OCI-LY3 (cell line): ENCODE results near the gene PRR27.
"Not testable (repeated sequence)": the region's sequence is repeated elsewhere in the genome, so short reads cannot be mapped to it uniquely, and the experiment has no call there.

Experiments
- H2AFZ ChIP-seq: fragments of 200-600, 300-600 bp; shearing (Covaris generic); 2 replicates; pipeline ENCODE4 v1.6.0; 2014; ENCODE audit warnings: antibody characterized with exemption, low read depth, low read length
- H3K27ac ChIP-seq: fragments of 200-600, 300-600 bp; sonication (generic); 2 replicates; pipeline ENCODE4 v1.5.1; 2014; ENCODE audit warnings: mild to moderate bottlenecking, low read length, moderate library complexity, mixed read lengths
- H3K27me3 ChIP-seq: fragments of 200-600, 300-600 bp; sonication (generic); 2 replicates; pipeline ENCODE4 v1.6.1; 2014; ENCODE audit warnings: low read depth, low read length, mixed read lengths
- H3K36me3 ChIP-seq: fragments of 200-600, 300-600 bp; sonication (generic); replicated peaks from 2 replicates; pipeline ENCODE3; 2014; ENCODE audit warnings: low read depth, low read length, mixed read lengths
- H3K4me1 ChIP-seq: fragments of 300-600, 200-600 bp; sonication (generic); 2 replicates; pipeline ENCODE4 v1.6.1; 2014; ENCODE audit warnings: low read length, mixed read lengths
- H3K4me2 ChIP-seq: fragments of 200-600, 300-600 bp; sonication (generic); 2 replicates; pipeline ENCODE4 v1.6.1; 2014; ENCODE audit warnings: low read length, mixed read lengths
- H3K4me3 ChIP-seq: fragments of 300-600, 200-600 bp; sonication (generic); 2 replicates; pipeline ENCODE4 v1.5.1; 2014; ENCODE audit warnings: antibody characterized with exemption, mild to moderate bottlenecking, low read length, moderate library complexity
- H3K79me2 ChIP-seq: fragments of 300-600, 200-600 bp; shearing (Covaris generic); 2 replicates; pipeline ENCODE4 v1.6.1; 2014; ENCODE audit warnings: mild to moderate bottlenecking, low read length, mixed read lengths
- H3K9ac ChIP-seq: fragments of 300-600, 200-600 bp; shearing (Covaris generic); 2 replicates; pipeline ENCODE4 v1.6.0; 2014; ENCODE audit warnings: mild to moderate bottlenecking, low read length, moderate library complexity
- H3K9me3 ChIP-seq: fragments of 200-600, 300-600 bp; shearing (Covaris generic); 2 replicates; pipeline ENCODE4 v1.6.1; 2014; ENCODE audit warnings: low read length, mixed read lengths; ENCODE audit not compliant: insufficient read depth
- H4K20me1 ChIP-seq: fragments of 200-600, 300-600 bp; sonication (generic); 2 replicates; pipeline ENCODE4 v1.6.1; 2016; ENCODE audit warnings: low read length, mixed read lengths; ENCODE audit not compliant: insufficient read depth
- EZH2phosphoT487 ChIP-seq: fragments of 200-600 bp; shearing (Covaris generic); IDR thresholded peaks from 2 replicates; pipeline ENCODE4 v1.6.1; 2018; ENCODE audit warnings: antibody characterized with exemption, mixed run types, low read depth
- TF ChIP-seq, protein P1 (sequence below): fragments of 200-600, 300-600 bp; sonication (generic); IDR thresholded peaks from 2 replicates; pipeline ENCODE4 v1.5.1; 2014; ENCODE audit warnings: antibody characterized with exemption, low read length, low read depth

Gene PRR27

DNA sequence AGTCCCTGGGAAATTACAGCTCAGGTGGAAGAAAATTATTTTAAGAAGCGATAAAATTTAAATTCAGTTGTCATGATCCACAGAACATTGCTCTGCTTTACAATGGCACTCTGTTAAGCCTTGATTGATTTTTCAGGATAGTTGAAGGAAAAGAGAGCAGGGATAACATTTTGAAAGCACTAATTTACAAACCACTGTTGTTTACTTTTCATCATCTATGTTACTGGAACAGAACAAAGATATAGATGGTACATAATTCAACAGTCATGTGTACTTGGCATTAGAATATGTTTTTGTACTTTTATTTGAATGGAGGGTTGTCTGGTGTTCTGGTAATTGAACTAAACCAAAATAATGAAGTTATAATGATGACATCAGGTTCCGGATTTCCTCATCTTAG lies 38.9 kb downstream of the PRR27 start:
- Histone ChIP-seq H3K27me3 (no peaks in the 10 kb centered on the region), H3K9ac (no peak overlapping the region), H3K27ac (no peak overlapping the region), H3K4me3 (no peak overlapping the region), H3K4me2 (no peak overlapping the region), H3K9me3 (no peaks in the 10 kb centered on the region), H2AFZ (no peak overlapping the region), H3K79me2 (no peaks in the 10 kb centered on the region), H4K20me1 (no peaks in the 10 kb centered on the region), H3K36me3 (no peaks in the 10 kb centered on the region), H3K4me1 (no peaks in the 10 kb centered on the region)
- no peak for TF ChIP-seq EZH2phosphoT487
- TF ChIP-seq, protein P1, sequence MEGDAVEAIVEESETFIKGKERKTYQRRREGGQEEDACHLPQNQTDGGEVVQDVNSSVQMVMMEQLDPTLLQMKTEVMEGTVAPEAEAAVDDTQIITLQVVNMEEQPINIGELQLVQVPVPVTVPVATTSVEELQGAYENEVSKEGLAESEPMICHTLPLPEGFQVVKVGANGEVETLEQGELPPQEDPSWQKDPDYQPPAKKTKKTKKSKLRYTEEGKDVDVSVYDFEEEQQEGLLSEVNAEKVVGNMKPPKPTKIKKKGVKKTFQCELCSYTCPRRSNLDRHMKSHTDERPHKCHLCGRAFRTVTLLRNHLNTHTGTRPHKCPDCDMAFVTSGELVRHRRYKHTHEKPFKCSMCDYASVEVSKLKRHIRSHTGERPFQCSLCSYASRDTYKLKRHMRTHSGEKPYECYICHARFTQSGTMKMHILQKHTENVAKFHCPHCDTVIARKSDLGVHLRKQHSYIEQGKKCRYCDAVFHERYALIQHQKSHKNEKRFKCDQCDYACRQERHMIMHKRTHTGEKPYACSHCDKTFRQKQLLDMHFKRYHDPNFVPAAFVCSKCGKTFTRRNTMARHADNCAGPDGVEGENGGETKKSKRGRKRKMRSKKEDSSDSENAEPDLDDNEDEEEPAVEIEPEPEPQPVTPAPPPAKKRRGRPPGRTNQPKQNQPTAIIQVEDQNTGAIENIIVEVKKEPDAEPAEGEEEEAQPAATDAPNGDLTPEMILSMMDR, result no peak

DNA sequence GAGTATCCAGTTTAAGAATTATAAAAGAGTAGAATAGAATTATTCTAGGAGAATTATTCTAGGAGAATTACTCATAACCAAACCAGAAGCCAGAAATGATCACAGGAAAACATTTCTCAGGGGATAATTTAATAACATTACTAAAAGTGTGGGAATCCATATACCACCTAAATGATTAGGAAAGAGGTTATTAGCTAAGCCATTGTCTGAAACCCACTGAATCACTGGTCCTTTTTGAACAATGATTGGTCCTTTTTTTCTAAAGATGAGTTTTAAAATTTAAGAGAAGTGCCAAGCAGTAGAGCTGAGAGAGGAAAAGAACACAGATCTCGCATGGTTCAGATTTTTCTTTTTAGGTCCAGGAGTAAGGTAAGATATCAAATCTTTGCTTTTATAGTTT lies 41.4 kb downstream of the PRR27 start, which contains the start of gene ODAM:
Gene ODAM, plus strand, starts transcription at position 301 of the 400 bp plus-strand sequence. CDS start 819 bp downstream, outside the sequence.
- no peak for TF ChIP-seq EZH2phosphoT487
- no peaks in the 10 kb centered on the region for H3K9me3 ChIP-seq
- H4K20me1 ChIP-seq, result no peaks in the 10 kb centered on the region
- no peaks in the 10 kb centered on the region for H3K4me1 ChIP-seq
- H3K4me2 ChIP-seq, result no peak within 1 kb of the TSS
- H3K79me2 ChIP-seq, result no peaks in the 10 kb centered on the region
- no peak within 1 kb of the TSS for H3K9ac ChIP-seq
- H2AFZ ChIP-seq, result no peak within 1 kb of the TSS
- no peak within 1 kb of the TSS for H3K27ac ChIP-seq
- H3K4me3 ChIP-seq, result no peak within 1 kb of the TSS
- H3K27me3 ChIP-seq, result no peaks in the 10 kb centered on the region
- H3K36me3 ChIP-seq, result no peaks in the 10 kb centered on the region

DNA sequence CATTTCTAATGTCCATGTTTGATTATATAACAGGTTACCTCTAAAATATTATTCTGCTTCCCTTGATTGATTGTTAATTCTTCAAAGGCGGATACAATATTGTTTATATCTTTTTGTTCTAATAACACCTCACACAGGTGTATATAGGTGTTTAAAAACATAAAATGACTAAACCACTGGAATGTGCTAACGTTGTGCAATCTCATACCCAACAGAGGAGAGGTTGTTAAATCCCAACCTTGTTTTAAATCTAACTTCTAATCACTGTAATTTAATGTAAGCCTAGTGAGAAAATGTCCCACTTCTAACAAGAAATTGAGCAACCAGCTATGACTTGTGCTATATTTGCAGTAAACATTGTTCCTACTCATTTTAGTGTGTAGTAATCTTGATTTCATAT lies 42.8 kb downstream of the PRR27 start:
- Histone ChIP-seq H3K4me3 (no peak overlapping the region), H3K9ac (no peak overlapping the region), H3K4me1 (no peaks in the 10 kb centered on the region), H3K36me3 (no peaks in the 10 kb centered on the region), H3K4me2 (no peak overlapping the region), H4K20me1 (no peaks in the 10 kb centered on the region), H3K79me2 (no peaks in the 10 kb centered on the region), H3K27ac (no peak overlapping the region), H3K9me3 (no peaks in the 10 kb centered on the region), H3K27me3 (no peaks in the 10 kb centered on the region), H2AFZ (no peak overlapping the region)
- TF ChIP-seq EZH2phosphoT487, result no peak
- TF ChIP-seq, protein P1, result no peak

DNA sequence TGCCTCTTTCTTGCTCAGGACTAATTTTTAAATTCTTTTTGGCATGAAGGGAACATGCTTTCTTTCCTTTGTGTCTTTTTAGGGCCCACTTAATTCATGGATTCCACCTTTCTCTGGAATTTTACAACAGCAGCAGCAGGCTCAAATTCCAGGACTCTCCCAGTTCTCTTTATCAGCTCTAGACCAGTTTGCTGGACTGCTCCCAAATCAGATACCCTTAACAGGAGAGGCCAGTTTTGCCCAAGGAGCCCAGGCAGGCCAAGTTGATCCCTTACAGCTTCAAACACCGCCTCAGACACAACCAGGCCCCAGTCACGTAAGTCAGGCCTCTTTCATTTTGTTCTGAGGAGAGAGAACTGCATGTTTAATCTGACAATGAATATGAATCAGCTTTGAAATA lies 43.8 kb downstream of the PRR27 start:
- Histone ChIP-seq H3K4me2 (no peak overlapping the region), H3K36me3 (no peaks in the 10 kb centered on the region), H3K9me3 (no peaks in the 10 kb centered on the region), H3K27ac (no peak overlapping the region), H3K4me1 (no peaks in the 10 kb centered on the region), H4K20me1 (no peaks in the 10 kb centered on the region), H3K27me3 (no peaks in the 10 kb centered on the region), H3K9ac (no peak overlapping the region), H3K4me3 (no peak overlapping the region), H2AFZ (no peak overlapping the region), H3K79me2 (no peaks in the 10 kb centered on the region)
- TF ChIP-seq, protein P1, result no peak
- TF ChIP-seq EZH2phosphoT487, result no peak

DNA sequence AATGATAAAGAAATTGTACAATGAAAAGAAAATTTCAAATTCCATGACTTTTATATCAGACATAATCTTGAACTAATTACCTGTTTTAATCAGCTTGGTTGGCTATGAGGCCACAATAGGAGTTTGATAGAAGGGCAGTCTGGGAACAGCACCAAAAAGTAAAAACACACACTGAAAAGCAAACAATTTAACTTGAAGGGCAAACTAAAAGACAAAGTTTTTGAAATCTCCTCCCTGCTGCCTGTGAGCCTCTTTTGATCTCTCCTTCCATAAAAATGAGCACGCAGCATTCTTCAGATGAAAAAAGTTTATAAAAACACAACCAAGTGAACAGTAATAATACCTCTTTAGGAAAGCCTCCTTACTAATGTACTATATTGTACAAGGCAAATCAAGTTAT lies 49.6 kb downstream of the PRR27 start:
- no peaks in the 10 kb centered on the region for H3K79me2 ChIP-seq
- no peaks in the 10 kb centered on the region for H3K36me3 ChIP-seq
- H3K4me3 ChIP-seq, result no peak overlapping the region
- no peak overlapping the region for H2AFZ ChIP-seq
- H3K27ac ChIP-seq, result no peak overlapping the region
- no peaks in the 10 kb centered on the region for H3K9me3 ChIP-seq
- no peak overlapping the region for H3K9ac ChIP-seq
- TF ChIP-seq, protein P1, result no peak
- no peak for TF ChIP-seq EZH2phosphoT487
- no peaks in the 10 kb centered on the region for H3K4me1 ChIP-seq
- H3K4me2 ChIP-seq, result no peak overlapping the region
- no peaks in the 10 kb centered on the region for H3K27me3 ChIP-seq
- no peaks in the 10 kb centered on the region for H4K20me1 ChIP-seq

DNA sequence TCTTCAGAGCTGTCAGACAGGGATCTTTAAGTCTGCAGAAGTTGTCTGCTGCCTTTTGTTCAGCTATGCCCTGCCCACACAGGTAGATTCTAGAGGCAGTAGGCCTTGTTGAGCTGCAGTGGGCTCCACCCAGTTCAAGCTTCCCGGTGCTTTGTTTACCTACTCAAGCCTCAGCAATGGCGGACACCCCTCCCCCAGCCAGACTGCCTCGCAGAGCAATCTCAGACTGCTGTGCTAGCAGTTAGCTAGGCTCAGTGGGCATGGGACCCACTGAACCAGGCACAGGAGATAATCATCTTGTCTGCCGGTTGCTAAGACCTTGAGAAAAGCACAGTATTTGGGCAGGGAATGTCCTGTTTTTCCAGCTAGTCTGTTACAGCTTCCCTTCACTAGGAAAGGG lies 58.7 kb downstream of the PRR27 start:
- not testable (repeated sequence) for H4K20me1 ChIP-seq, H3K27ac ChIP-seq, H3K9me3 ChIP-seq, H3K27me3 ChIP-seq, H2AFZ ChIP-seq, H3K79me2 ChIP-seq, H3K4me2 ChIP-seq, H3K4me3 ChIP-seq, H3K36me3 ChIP-seq, H3K4me1 ChIP-seq, H3K9ac ChIP-seq
